HG02840 (cell line): Measurements from ENCODE around the gene PI4K2A.
"Not testable (repeated sequence)": the region's sequence is repeated elsewhere in the genome, so short reads cannot be mapped to it uniquely, and the experiment has no call there.

Source experiments
- ATAC-seq: cut with Tn5 transposase; IDR thresholded peaks from one replicate; pipeline ENCODE4 v1.9.1; 2021; ENCODE audit warnings: mild to moderate bottlenecking, moderate library complexity, moderate number of reproducible peaks; ENCODE audit not compliant: unreplicated experiment, low FRiP score

PI4K2A gene

GRCh38 chr10:97629289-97629688 lies 11.2 kb upstream of the PI4K2A start:
- ATAC-seq, result no peak

GRCh38 chr10:97631098-97631497 lies 9.4 kb upstream of the PI4K2A start:
- no peak for ATAC-seq

- ATAC-seq, result peak; percentile 96
These were observed 7.3 kb upstream of the PI4K2A start, which contains the start of gene MORN4 for GRCh38 chr10:97632949-97633884. MORN4 (minus strand) TSS chr10:97633500; CDS start chr10:97619653, 13,847 bp downstream.

- no peak for ATAC-seq
These were observed 6.5 kb upstream of the PI4K2A start for GRCh38 chr10:97633921-97634320.

GRCh38 chr10:97635577-97635976 lies 4.9 kb upstream of the PI4K2A start:
- ATAC-seq, result no peak

- not testable (repeated sequence) for ATAC-seq
These were observed 1.4 kb upstream of the PI4K2A start for GRCh38 chr10:97639090-97639489.

GRCh38 chr10:97640868-97641811 lies 669 bp downstream of the PI4K2A start:
- peak; percentile 29 for ATAC-seq

- not testable (repeated sequence) for ATAC-seq
These were observed 2.1 kb downstream of the PI4K2A start for GRCh38 chr10:97642471-97643159.

GRCh38 chr10:97643441-97643985 lies 3.0 kb downstream of the PI4K2A start:
- no peak for ATAC-seq

- ATAC-seq, result no peak
These were observed 4.5 kb downstream of the PI4K2A start for GRCh38 chr10:97644936-97645335.

- no peak for ATAC-seq
These were observed 7.1 kb downstream of the PI4K2A start for GRCh38 chr10:97647556-97647955.

- no peak for ATAC-seq
These were observed 8.3 kb downstream of the PI4K2A start for GRCh38 chr10:97648562-97649404.

GRCh38 chr10:97649405-97649750 lies 8.9 kb downstream of the PI4K2A start:
- ATAC-seq, result not testable (repeated sequence)

GRCh38 chr10:97650726-97651125 lies 10.3 kb downstream of the PI4K2A start:
- ATAC-seq, result no peak

GRCh38 chr10:97651773-97652172 lies 11.3 kb downstream of the PI4K2A start:
- no peak for ATAC-seq

GRCh38 chr10:97656777-97657176 lies 16.3 kb downstream of the PI4K2A start:
- no peak for ATAC-seq

- no peak for ATAC-seq
These were observed 19.1 kb downstream of the PI4K2A start for GRCh38 chr10:97659589-97659988.

- ATAC-seq, result no peak
These were observed 23.9 kb downstream of the PI4K2A start for GRCh38 chr10:97664282-97664850.

GRCh38 chr10:97666992-97667391 lies 26.5 kb downstream of the PI4K2A start:
- no peak for ATAC-seq
